GM10266 (cell line): ENCODE measurements around the gene APBA2.

Experiments
- DNase-seq: peaks from one replicate; pipeline ENCODE4 v3.0.0; 2012; ENCODE audit errors: extremely low spot score
- TF ChIP-seq, protein P1 (sequence below): IDR thresholded peaks from 2 replicates; pipeline ENCODE4 v1.5.1; 2012; ENCODE audit warnings: mild to moderate bottlenecking, low read depth; ENCODE audit not compliant: control insufficient read depth, insufficient read depth; ENCODE audit errors: missing control alignments

The APBA2 gene

DNA sequence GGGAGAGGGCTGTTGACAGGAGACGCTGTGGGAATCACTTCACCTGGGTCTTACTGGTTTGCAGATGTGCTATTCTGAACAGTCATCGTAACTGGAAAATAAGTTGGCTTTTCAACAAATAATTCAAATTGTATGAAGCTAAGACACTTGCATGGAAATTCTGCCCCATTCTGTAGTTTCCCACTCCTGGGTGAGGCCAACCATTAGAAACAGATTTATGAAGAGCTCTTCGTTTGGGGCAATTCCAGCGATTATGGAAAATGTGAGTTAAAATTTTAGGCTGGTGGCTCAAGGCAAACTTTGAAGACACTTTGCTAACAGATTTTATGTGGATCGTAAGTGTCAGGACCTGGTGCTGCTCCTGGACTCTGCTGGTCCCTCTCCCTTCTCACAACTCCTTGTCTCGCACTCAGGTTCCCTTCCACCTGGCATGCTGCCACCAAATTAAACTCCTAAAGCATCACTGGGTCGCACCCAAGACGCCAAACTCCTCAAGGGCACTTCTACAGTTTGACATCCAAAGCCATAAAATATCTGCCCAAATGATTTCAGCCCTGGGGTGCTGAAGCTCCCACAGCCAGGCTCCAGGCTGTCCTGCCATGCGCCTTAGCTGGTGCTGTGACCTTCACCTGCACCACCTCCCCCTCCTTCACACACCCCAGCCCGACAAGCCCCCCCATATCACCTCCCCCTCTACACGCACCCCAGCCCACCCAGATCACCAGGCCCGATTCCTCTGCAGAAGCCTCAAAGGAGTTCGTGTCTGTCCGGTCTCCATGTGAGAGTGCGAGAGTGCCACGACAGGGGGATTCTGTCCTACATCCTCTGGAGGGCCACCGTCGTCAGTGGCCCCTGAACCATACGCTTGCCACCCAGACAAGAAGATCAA lies 245.4 kb downstream of the APBA2 start:
- TF ChIP-seq, protein P1, sequence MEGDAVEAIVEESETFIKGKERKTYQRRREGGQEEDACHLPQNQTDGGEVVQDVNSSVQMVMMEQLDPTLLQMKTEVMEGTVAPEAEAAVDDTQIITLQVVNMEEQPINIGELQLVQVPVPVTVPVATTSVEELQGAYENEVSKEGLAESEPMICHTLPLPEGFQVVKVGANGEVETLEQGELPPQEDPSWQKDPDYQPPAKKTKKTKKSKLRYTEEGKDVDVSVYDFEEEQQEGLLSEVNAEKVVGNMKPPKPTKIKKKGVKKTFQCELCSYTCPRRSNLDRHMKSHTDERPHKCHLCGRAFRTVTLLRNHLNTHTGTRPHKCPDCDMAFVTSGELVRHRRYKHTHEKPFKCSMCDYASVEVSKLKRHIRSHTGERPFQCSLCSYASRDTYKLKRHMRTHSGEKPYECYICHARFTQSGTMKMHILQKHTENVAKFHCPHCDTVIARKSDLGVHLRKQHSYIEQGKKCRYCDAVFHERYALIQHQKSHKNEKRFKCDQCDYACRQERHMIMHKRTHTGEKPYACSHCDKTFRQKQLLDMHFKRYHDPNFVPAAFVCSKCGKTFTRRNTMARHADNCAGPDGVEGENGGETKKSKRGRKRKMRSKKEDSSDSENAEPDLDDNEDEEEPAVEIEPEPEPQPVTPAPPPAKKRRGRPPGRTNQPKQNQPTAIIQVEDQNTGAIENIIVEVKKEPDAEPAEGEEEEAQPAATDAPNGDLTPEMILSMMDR = no peak
- DNase-seq = no peak

DNA sequence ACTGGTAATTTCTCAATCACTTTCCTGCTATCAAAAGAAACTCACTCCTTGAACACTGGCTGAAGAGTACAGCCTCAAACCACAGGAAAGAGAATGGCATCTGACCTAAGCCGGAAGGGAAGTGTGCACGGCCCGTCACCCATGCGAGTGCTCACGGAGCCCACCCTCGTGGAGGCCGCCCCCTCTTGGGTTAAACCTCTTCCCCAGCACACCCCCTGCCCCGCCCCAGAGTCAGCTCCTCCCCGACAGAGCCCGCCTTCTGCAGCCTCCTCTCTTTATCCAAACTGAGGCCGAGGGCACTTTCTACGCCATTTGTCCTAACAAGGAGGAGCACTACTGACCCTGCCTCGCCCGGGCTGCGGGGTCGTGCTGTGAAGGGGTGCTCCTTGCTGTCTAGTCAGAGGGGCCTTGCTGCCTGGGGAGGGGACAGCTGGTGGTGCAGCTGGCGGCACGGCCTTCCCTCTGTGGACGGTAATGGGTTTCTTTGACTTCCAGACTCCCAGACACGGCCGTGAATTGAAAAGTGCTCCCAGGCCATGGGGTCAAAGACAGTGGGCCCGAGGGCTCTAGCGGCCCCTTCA lies 246.2 kb downstream of the APBA2 start:
- TF ChIP-seq, protein P1 = no peak
- no peak for DNase-seq

DNA sequence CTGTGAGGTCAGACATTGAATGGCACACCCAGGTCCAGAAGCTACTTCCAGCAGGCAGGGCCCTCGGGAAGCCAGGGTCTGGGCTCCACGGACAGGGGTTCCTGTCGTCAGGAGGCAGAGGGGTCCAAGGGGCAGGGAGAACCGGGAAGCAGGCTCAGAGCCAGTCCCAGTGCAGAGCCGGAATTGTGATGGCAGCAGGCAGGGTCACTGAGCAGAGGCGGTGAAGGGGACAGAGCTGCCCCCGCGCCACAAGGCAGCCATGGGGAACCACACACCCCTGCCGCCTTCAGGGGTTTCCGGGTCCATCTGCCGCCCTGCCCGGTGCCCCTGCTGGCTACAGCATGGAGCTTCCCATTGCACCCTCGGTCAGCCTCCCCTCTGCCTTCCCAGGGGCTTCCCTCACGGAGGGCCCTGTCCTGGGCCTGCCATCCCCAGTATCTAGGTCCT lies 247.0 kb downstream of the APBA2 start:
- TF ChIP-seq, protein P1 = no peak
- DNase-seq = no peak

DNA sequence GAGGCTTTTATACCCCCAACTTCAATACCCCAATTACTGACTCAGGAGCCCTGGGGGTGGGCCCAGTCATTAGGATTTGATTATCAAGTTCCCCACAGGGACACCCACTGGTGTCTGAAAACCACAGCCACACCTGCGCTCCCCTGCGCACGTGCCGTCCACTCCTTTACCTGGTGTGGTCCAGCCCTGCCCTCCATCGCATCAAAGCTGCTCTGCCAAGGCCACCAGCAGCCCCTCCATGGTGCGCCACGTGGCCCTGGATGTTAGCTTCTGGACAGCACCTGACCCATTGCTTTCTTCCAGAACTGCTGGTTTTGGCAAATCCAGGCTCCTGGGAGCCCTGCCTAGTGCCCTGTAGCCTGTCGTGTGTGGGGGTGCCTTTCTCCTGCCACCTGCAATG lies 247.5 kb downstream of the APBA2 start:
- no peak for DNase-seq

DNA sequence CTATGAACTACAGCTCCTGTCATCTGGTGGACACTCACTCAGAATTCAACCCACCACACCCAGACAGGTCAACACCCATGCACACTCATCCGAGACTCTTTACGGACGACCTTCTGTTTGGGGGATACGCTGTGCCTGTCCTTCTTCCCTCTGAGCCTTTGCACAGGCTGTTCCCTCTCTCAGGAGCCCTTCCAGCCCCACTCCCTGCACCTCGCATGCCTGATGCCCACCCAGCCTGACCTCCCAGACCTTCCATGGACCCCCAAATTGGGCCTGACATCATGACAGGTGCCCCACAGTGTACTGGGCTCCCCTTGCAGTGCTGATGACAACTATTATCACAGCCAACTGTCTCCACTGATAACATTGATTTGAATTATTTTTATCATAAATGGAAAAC lies 248.0 kb downstream of the APBA2 start:
- no peak for DNase-seq
- TF ChIP-seq, protein P1 = no peak

More for the DNA sequence above, 247.5 kb downstream of the APBA2 start:
- TF ChIP-seq, protein P1 = no peak

DNA sequence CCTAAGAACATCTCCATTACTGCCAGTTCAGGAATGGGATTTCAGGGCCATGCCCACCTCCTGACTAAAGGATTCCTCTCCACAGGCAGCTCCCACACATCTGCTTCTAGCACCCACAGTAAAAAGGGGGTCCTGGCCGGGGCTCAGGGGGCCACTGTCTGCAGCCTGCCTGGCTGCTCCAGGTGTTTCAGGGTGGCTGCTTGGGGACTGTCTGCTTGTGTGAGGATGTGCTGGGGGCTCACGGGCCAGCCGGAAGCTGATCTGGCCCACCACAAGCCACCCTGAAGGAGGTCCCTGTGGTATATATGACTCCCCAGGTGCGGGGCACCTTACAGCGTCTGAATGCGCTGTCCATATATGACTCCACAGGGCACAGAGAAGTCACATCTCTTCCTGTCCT lies 248.5 kb downstream of the APBA2 start:
- TF ChIP-seq, protein P1 = no peak
- no peak for DNase-seq
